Parathyroid adenoma (tissue), 2 donors: ENCODE data around the gene SYT2.

Experiments used
- H2AFZ ChIP-seq: fragments of 300-600 bp; sonication (generic); one replicate; pipeline ENCODE4 v1.7.0; 2017; ENCODE audit warnings: antibody characterized with exemption, mild to moderate bottlenecking
- H3K27ac ChIP-seq: fragments of 300-600 bp; sonication (generic); one replicate; pipeline ENCODE4 v1.7.0; 2017
- H3K27me3 ChIP-seq: fragments of 300-600 bp; sonication (generic); one replicate; pipeline ENCODE4 v1.7.0; 2017; ENCODE audit warnings: low read length; ENCODE audit not compliant: control insufficient read depth, insufficient read depth
- H3K36me3 ChIP-seq: fragments of 300-600 bp; sonication (generic); one replicate; pipeline ENCODE4 v1.7.0; 2017; ENCODE audit warnings: low read length; ENCODE audit not compliant: control insufficient read depth, insufficient read depth
- H3K4me1 ChIP-seq: fragments of 300-600 bp; sonication (generic); one replicate; pipeline ENCODE4 v1.7.0; 2017; ENCODE audit warnings: control low read depth
- H3K4me2 ChIP-seq: fragments of 300-600 bp; sonication (generic); one replicate; pipeline ENCODE4 v1.7.0; 2017; ENCODE audit warnings: low read length
- H3K4me3 ChIP-seq: fragments of 300-600 bp; sonication (generic); one replicate; pipeline ENCODE4 v1.7.0; 2017; ENCODE audit warnings: low read depth, low read length
- H3K79me2 ChIP-seq: fragments of 300-600 bp; sonication (generic); one replicate; pipeline ENCODE4 v1.7.0; 2017; ENCODE audit warnings: control low read depth
- H3K9ac ChIP-seq: fragments of 300-600 bp; sonication (generic); one replicate; pipeline ENCODE4 v1.7.0; 2017; ENCODE audit warnings: mild to moderate bottlenecking
- H3K9me3 ChIP-seq: fragments of 300-600 bp; sonication (generic); one replicate; pipeline ENCODE4 v1.7.0; 2017; ENCODE audit warnings: low read length; ENCODE audit not compliant: control insufficient read depth
- TF ChIP-seq, protein P1 (sequence below): fragments of 300-600 bp; sonication (generic); IDR thresholded peaks from one replicate; pipeline ENCODE4 v1.7.0; 2017; ENCODE audit warnings: antibody characterized with exemption, mild to moderate bottlenecking
- donor health status: primary hyperparathyroidism.

The SYT2 gene

DNA sequence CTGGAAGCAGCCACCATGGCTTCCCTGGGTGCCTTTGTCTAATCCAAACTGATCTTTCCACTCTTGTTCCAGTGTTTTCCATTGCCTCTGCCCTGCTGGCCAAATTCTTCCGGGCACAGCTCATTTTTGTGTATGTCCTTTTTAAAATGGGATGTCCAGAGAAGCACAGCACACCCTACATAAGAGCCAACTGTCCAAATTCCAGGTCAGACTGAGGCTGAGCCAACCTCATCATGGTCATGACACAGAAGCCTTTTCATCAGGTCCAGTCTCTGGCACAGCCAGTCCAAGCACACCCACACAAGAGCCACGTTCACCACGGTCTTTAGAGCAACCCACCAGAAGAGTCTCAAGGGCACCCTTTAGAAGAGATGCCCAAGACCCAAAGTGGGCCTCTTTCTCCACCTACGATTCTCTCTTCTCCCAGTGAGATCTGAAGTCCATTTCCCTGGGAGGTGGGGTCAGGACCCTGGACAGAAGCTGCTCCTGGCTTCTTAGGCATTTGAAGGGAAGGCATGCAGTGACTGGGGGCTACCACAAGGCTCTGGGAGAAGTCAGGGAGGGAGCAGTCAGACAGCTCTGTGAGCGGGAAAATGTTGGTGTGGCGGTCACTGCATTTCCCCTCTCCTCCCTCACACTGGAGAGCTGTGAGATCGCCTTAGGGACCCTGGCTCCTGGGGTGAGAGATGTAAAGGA is 53.2 kb downstream of the SYT2 start:
- Histone ChIP-seq H3K27ac (no peak overlapping the region), H3K9ac (no peak overlapping the region), H3K4me1 (no peaks in the 10 kb centered on the region), H3K79me2 (no peaks in the 10 kb centered on the region), H3K27me3 (no peaks in the 10 kb centered on the region), H3K4me3 (no peak overlapping the region), H2AFZ (no peak overlapping the region), H3K9me3 (no peaks in the 10 kb centered on the region), H3K36me3 (no peaks in the 10 kb centered on the region), H3K4me2 (no peak overlapping the region)
- TF ChIP-seq, protein P1, sequence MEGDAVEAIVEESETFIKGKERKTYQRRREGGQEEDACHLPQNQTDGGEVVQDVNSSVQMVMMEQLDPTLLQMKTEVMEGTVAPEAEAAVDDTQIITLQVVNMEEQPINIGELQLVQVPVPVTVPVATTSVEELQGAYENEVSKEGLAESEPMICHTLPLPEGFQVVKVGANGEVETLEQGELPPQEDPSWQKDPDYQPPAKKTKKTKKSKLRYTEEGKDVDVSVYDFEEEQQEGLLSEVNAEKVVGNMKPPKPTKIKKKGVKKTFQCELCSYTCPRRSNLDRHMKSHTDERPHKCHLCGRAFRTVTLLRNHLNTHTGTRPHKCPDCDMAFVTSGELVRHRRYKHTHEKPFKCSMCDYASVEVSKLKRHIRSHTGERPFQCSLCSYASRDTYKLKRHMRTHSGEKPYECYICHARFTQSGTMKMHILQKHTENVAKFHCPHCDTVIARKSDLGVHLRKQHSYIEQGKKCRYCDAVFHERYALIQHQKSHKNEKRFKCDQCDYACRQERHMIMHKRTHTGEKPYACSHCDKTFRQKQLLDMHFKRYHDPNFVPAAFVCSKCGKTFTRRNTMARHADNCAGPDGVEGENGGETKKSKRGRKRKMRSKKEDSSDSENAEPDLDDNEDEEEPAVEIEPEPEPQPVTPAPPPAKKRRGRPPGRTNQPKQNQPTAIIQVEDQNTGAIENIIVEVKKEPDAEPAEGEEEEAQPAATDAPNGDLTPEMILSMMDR: no peak

DNA sequence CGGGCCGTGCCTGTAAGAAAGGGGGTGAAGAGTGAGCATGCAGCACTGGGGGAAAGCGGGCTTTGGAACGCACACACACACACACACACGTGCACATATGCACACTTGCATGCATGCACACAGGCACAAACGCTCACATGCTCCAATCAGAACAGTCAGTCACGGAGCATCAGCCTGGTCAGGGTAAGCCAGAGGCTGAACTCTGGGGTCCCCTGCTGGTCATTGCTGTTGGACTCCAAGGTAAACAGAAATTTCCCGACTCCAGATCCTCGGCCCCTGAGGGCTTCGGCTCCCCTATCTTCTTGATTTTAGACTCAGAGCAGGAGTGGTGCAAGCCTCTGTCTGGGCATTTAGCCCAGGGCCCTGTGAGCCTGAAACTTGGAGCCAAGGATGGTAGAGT is 54.2 kb downstream of the SYT2 start:
- Histone ChIP-seq H3K4me2 (no peak overlapping the region), H3K4me3 (no peak overlapping the region), H2AFZ (no peak overlapping the region), H3K4me1 (no peaks in the 10 kb centered on the region), H3K36me3 (no peaks in the 10 kb centered on the region), H3K27me3 (no peaks in the 10 kb centered on the region), H3K9me3 (no peaks in the 10 kb centered on the region), H3K79me2 (no peaks in the 10 kb centered on the region), H3K9ac (no peak overlapping the region), H3K27ac (no peak overlapping the region)
- TF ChIP-seq, protein P1: no peak

DNA sequence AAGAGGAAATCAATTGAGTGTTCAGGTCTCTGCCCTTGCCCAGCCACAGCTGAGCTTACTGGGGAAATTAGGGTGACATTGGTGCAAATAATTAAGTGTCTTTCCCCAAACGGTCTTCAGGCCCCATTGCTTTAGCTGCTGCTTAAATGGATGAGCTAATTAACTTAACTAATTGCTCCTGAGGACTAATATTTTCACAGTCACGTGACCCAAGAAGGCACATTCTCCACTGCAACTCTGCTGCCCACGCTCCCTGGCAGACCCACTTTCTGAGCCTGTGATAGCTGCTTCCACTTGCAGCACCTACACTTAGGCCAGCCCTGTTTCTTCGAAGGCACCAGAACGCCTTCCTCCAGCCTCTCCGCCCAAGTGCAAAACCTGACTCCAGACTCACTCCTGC is 56.2 kb downstream of the SYT2 start:
- Histone ChIP-seq H3K4me3 (no peak overlapping the region), H3K27me3 (no peaks in the 10 kb centered on the region), H3K9ac (no peak overlapping the region), H3K36me3 (no peaks in the 10 kb centered on the region), H3K4me1 (no peaks in the 10 kb centered on the region), H3K4me2 (no peak overlapping the region), H3K79me2 (no peaks in the 10 kb centered on the region), H3K9me3 (no peaks in the 10 kb centered on the region), H3K27ac (no peak overlapping the region), H2AFZ (no peak overlapping the region)
- TF ChIP-seq, protein P1: no peak

DNA sequence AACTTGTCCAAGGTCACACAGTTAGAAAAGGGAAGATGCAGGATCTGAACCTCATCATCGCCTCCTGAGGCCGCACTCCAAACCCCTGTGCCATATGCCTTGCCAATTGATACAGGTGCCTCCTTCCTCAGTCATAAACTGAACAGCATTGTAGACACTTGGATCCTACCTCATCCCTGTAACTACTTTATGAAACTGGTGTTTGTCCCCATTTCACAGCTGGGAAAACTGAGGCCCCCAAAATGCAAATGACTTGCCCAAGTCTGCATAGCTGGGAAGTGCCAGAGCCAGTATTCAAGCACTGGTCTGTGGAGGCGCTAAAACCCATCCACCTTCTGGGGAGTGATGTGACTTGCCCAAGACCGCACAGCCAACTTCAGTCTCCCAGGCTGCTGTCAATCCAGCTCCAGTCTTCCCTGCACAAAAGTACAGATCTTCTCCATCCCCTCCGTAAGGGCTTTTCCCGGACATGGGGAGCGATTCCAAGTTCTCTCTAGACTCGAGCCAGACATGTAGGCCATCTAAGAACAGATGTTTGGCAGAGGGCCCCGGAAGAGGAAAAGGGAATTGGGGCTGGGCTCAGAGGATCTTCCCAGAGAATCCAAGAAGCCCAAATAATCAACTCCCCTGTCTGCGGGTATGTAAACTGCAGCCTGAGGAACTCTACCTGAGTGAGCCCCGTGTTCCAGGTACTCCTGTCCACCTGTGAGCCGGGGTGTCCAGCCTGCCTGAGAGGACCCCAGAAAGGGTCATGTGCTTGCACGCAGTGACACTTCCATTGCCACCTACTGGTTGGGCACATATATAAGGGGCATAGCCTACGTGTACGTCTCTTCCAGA is 60.5 kb downstream of the SYT2 start:
- Histone ChIP-seq H3K4me3 (no peak overlapping the region), H3K79me2 (no peaks in the 10 kb centered on the region), H3K27ac (no peak overlapping the region), H3K27me3 (no peaks in the 10 kb centered on the region), H3K9ac (no peak overlapping the region), H3K4me1 (no peaks in the 10 kb centered on the region), H3K36me3 (no peaks in the 10 kb centered on the region), H2AFZ (no peak overlapping the region), H3K9me3 (no peaks in the 10 kb centered on the region), H3K4me2 (no peak overlapping the region)
- TF ChIP-seq, protein P1: no peak
